HG03103 (cell line): ENCODE results near the gene ANKRD11.

Source experiments
- ATAC-seq: cut with Tn5 transposase; IDR thresholded peaks from one replicate; pipeline ENCODE4 v1.9.1; 2021; ENCODE audit warnings: low read depth; ENCODE audit not compliant: unreplicated experiment

ANKRD11 gene

DNA sequence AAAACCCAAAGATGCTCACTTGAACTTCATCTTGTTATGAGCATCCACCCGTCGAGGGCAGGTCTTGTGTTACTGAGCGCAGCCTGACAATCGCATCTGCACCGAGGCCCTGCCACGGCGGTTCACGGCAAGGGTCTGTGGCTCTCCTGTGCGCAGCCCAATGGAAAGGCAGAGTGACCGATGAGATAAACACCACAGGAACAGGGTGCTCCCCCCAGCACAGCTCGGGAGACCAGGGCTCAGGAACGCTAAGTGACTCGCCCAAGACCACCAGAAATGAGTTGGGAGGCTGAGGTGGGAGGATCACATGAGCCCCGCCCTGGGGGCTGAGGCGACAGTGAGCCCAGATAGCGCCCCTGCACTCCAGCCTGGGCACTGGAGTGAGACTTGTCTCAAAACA lies 134.7 kb downstream of the ANKRD11 start:
- no peak for ATAC-seq

DNA sequence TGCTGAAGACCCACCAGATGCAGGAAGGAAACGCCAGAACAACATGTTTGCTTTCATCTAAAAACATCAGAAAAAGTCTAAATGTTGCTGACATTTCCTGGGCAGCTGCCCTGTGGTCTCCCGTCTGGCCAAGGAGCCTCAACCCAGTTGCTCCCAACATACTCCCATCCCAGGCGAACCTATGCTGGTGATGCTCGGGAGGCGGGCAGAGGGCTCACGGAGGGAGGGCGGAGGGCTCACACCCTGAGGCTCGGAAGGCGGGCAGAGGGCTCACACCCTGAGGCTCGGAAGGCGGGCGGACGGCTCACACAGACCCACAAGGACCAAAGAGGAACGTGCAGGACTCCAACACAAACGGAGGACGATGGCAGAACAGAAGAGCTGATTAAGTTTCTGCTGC lies 135.4 kb downstream of the ANKRD11 start:
- ATAC-seq: no peak

DNA sequence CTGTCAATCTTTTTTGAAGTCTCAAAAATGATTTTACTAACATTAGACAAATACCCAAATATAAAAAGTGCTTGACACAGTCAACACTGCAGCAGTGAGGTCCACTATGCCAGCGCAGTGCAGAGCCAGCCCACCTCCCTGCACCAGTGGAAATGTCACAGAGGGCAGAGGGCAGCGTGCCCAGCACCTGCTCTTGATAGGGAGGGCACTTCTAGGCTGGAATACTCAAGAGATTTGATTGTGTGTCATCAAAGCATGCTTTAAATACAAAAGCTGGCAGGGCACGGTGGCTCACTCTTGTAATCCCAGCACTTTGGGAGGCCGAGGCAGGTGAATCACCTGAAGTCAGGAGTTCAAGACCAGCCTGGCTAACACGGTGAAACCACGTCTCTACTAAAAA lies 136.0 kb downstream of the ANKRD11 start:
- no peak for ATAC-seq

DNA sequence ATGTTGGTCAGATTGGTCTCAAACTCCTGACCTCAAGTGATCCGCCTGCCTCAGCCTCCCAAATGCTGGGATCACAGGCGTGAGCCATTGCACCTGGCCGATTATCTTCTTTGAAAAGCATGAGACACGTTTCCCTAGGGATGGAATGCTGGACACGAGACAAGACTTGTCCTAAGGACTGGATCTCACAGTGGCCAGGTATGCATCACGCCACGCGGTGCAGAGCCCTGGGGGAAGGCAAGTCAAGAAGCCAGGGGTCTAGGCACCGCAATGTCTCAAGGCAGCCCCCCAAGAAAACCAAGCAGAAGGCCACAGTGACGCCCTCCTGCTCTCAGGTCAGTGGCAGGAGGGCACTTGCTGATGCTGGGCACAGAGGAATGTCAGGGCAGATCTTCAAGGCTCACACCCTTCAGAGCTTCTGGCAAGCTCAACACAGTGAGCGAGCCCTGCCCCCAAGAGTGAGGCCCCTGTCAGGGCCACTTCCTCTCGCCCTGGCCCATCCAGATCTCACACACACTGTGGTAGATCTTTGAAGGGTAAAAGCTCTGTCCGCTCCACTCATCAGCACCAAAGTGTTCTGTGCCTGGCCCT lies 138.2 kb downstream of the ANKRD11 start:
- ATAC-seq: no peak

DNA sequence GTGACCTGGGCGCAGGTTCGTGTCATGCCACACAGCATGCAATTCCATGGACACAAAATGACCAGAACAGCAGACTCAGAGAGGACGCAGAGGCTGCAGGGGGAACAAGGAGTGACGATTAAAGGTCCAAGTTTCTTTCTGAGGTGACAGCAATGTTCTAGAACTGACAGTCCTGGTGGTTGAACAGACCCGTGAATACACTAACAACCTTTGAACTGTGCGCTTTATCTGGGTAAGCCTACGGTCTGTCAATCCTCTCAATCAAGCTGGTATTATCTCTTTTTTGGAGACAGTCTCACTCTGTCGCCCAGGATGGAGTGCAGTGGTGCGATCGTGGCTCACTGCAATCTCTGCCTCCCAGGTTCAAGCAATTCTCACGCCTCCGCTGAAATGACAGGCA lies 138.7 kb downstream of the ANKRD11 start:
- ATAC-seq: no peak

DNA sequence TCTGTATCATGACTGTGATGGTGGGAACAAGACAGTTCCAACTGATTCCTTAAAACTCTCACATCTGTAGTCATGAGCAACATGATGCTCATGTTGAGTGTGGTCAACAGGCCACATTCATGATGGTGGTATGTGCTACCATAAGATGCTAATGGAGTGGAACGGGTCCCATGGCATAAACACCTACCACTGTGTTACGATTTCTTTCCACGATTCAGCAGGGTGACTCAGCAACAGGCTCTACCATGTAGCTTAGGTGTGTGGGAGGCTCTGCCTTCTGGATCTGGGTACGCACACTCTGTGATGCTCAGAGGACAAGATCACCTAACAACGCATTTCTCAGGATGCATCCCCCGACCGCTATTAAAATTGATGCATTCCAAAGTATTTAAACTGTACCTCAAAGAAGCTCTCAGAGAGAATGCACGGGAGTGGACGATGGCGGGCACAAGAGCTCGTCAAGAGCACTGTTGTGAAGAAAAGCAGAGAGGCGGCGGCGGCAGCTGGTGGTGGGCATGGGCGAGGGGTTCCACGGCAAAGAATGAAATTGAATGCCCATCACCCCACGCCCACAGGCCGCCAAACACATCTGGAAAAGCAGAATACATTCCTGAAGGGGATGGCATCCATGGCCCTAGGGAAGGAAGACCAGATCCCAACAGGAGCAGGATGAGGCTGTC lies 139.5 kb downstream of the ANKRD11 start:
- ATAC-seq: no peak

DNA sequence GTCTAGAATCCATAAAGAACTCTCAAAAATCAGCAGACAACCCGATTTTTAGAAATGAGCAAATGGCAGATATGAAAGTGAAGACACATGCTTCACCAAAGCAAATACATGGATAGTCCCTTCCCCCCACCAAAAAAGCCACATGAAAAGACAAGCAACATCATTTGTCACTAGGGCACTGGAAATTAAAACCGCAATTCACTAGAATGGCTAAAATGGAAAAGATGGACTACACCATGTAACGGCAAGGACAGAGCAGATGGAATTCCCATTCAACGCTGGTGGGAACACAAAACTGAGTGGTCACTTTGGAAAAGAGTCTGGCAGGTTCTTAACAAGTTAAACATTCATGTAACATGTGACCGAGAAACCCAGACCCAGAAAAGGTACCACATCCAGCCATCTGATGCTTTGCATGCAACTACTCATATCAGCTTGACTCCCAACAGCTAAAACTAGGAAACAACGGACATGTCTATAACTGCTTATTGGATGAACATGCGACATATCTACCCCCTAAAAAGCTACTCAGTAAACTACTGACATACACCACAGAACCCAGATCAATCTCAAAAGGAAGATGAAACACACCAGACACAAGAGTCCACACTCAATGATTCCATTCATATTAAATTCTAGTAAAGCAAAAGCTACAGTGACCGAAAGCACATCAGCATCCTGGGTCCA lies 140.3 kb downstream of the ANKRD11 start:
- no peak for ATAC-seq

DNA sequence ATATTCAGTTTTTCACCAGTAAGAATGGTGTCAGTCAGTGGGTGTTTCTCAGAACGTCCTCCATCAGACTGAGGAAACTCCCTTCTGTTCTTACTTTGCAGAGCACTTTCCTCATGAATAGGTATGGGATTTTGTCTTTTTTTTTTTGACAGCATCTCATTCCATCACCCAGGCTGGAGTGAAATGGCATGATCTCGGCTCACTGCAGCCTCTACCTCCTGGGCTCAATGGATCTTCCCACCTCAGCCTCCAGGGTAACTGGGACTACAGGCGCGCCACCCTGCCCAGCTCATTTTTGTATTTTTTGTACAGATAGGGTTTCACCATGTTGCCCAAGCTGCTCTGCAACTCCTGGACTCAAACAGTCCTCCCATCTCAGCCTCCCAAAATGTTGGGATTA lies 142.6 kb downstream of the ANKRD11 start:
- ATAC-seq: no peak

DNA sequence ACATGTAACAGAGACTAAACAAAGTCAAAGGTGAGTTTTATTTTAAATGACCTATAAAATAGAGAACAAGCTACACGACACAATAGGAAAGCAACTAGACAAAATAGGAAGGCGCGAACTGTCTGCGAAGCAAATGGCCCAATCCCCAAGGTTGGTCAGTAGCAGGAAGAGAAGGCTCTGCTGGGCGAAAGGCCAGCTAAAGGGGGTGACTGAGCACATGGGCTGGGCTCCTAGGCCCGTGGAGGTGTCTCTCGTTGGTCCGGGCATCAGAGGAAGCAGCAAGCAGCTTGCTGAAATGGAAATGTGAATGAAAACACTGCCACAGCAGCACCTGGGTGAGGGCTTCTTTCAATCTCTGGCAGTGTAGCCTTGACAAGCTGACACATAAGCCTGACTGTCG lies 143.5 kb downstream of the ANKRD11 start:
- ATAC-seq: no peak

DNA sequence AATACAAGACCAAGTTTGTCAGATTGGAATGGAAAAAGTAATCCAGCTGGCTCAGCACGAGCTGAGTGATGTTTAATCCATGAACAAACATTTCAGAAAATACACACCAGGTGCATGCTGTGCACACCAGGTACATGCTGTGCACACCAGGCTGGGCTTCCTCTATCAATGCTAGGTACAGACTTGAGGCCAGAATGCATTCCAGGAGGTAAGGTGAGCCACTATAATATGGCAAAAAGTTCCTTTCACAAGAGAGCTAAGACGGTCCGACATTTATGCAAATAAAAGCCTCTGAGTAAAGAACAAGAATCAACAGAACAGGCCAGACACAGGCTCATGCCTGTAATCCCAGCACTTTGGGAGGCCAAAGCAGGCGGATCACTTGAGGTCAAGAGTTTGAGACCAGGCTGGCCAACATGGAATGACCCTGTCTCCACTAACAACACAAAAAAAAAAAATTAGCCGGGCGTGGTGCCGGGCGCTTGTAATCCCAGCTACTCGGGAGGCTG lies 144.7 kb downstream of the ANKRD11 start:
- no peak for ATAC-seq

DNA sequence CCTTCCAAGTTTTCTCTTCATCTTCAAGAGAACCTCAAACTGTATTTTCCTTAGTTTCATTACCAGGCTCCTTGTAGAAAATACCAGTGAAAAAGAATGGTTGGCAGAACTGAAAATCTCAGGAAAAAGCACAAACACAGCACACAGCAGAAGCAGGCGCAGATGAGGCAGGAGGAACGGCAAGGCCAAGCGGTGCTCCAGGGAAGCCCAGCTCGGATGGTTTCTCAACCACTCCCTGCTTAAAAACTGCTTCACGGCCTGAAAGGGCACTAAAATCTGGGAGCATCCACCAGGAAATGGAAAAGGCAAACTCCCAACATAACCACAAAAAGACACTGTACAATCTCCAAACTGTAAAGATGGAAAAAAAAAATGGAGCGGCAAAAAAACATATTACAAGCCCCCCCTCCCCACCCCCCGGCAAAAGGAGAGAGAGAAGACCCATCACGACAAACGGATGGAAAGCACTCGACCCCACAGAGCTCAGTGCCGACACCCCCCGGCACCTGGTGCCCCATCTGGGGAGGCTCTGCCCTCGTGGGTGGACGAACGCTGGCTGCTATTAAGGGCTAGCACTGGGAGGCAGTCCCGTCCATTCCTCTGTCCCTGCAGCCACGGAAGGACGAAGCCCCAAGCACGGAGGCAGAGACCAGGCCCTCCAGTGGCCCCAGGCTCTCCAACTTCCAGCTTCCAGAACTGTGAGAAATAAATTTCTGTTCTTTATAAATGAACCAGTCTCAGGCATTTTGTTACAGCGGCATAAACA lies 145.3 kb downstream of the ANKRD11 start:
- no peak for ATAC-seq

DNA sequence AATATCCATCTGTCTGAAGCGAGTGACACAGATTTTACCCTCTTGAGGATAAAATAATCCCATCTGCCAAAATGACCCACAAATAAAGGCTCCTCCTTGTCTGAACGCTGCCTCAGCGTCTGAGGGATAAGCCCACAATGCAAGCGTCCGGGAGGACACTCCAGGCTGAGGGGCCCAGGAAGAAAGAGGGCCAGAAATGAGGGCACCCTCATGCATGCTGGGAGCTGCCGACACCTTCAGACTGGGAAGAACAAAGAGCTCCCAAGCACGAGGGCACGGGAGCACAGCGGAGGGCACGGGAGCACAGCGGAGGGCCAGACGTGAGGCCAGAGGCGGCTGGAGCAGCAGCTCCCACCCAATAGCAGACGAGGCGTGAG lies 145.9 kb downstream of the ANKRD11 start:
- no peak for ATAC-seq

DNA sequence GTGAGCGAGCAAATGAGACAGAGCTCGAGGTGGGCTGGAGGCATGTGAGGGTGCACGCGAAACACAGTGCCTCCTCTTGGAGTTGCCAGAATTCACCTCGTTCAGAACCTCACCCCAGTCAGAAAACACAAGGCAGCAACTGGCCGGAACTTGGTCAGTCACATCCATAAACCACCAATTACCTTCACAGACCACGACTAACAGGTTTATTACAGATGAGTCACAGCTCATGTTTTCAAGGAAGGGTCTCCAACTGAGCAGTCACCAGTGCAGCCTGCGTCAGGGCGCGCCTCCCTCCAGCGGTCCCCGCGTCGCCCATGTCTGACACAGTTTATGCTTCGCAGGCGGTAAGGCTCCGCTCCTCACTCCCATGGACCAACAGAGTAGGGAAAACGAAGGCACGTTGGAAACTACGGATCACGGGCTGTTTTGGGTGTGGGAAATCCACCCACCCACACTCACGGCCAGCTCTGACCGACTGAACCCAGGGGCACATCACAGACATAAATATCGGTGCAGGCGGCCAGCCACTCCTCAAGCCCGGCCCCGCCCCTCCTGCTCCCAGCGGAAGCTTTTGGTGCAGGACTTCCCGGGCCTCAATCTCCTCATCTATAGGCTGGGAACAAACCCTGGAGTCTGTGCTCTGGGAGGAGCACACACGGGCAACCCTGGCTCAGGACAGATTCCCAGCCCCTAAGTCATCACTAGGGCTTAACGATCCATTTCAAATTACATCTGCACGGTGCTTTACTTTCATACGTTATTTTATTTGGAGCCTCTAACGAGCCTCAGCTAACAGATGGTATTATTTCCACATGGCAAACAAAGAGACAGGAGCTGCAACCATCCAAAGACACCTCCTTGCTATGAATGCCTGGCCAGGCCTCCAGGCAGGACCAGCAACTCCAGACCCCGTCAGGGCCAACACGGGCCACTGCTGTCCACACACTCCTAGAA lies 146.6 kb downstream of the ANKRD11 start:
- ATAC-seq: no peak

DNA sequence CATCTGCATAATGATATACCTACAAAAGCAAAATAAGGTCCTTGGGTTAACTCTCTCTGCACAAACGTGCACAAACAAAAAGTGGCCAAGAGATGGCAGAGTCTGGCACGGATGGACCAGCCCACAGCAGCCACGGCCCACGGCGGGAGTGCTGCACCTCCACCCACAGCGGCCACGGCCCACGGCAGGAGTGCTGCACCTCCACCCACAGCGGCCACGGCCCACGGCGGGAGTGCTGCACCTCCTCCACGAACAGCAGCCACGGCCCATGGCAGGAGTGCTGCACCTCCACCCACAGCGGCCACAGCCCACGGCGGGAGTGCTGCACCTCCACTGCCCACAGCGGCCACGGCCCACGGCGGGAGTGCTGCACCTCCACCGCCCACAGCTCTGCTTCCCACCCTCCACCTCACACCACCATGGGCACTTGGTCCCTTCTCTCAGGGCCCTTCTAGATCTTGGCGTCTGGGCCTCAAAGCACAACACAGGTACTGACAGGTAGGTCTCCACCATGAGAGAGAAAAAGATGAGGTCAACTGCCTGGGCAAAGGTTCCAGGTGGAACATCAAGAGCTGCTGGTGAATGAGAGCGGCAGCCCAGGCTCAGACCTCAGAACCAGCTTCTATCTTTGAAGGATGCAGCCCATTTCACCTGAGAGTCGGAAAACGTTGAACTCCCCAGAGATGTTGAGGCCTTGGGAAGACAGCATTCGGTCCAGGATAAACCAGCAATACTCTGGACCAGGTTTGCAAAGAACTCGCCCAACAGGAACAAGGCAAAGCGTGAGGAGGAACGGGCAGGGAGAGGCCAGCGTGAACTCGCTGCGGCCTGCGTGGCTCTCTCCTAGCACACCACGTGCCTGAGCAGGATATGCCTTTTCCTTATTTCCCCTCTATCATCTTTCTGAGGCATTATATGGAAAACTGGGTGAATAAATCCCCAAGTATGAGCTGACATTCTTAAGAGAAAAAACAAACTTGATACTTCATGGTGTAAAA lies 148.4 kb downstream of the ANKRD11 start:
- ATAC-seq: no peak

DNA sequence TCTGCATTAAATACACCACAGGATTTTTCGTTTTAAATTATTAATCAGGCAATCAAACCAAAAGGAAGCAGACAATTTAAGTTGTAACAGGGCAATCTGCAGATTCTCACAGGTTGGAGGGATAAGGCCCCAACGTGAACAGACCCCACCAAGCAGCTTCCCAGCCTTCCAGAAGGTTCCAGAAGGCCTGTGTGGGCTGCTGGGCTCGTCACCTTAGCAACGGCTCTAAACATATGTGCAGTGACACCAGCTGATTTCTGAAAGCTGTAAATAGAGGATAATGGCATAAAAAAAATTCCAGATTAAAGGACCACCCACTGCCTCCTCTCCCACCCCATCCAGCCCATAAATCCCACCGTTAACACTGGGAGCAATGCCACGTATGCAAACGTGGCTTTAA lies 149.1 kb downstream of the ANKRD11 start:
- ATAC-seq: no peak

DNA sequence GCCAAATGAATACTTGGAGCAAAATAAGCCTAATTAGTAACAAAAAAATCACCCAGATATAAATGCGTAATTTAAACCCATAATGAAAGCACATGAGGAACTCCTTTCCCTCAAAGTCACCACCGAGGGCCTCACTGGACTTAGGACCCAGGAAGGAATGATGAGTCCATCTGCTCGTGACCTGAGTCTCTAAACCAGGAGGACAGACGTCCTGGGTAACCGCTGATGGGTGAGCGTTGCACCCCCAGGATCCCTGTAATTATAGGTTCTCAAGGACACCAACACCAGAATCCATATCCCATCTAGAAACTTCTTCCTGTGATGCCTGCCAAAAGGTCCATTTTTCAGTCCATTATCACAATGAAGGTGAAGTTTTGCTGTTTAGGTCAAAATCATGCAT lies 151.5 kb downstream of the ANKRD11 start:
- no peak for ATAC-seq

DNA sequence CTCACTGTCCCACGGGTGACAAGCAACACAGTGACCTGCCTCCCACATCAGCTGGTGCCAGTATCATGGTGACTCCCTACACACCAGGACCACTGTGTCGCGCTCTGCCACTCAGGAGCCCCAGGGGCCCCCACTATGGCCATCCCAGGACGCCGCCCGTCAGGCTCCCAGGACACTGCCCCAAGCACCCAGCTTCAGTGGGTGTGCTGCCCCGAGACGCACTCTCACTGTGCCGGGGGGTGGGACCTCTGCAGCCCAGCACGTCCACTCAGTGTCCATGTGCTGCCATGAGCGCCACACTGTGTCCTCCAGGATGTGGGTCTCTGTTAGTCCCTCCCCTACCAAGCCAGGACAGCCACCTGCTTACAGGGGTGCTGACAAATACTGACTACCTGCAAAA lies 152.4 kb downstream of the ANKRD11 start:
- ATAC-seq: no peak

DNA sequence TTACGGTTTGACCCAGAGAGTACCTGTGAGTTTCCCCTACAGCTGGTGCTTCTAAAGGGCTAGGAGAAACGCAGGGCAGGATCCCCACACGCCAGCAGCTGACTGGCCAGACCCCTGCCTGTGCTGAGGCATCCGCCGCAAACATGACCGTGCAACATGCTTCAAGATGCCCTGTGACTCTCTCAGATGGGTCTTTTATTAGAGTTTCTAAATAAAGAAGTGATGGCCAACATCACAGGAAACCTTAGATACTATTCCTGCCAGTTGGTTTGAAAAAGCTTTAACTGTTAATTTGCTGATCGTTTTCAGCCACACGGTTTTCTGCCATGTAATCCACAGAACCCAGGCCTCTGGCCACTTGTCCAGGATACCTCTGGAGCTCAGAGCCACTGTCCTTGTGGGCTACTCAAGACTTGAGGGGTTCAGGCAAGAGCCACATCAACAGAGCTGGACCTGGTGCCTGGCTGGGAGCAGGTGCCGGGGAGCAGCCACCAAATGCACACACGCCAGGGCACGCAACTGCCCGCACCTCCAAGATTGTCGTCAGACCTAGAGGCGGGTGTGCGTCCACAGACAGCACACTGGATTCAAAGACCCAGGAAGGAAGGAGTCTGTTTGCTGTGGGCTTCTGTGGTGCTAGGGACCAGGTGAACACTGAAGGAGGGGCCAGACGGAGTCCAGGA lies 154.4 kb downstream of the ANKRD11 start:
- no peak for ATAC-seq
